Measurements from ENCODE around the gene SPRYD3.

Gene SPRYD3

GRCh38 chr12:53052419-53053217 is 26.6 kb downstream of the SPRYD3 start:
- H3K4me3 ChIP-seq (ENCODE audit: control insufficient read depth in 1 of 7, extremely low read depth in 1 of 7, insufficient read depth in 4 of 7, low read depth in 2 of 7, low read length in 6 of 7): no peak overlapping the region
- no peak overlapping the region for H3K27ac ChIP-seq (ENCODE audit: insufficient read depth in 1 of 2, low read depth in 1 of 2, low read length in 2 of 2, poor library complexity in 1 of 2, severe bottlenecking in 2 of 2)
- no peaks in the 10 kb centered on the region for H3K27me3 ChIP-seq (replicated peaks in 2 of 5; ENCODE audit: control insufficient read depth in 4 of 5, insufficient read depth in 5 of 5, low read length in 4 of 5)
- WGBS (ENCODE audit: insufficient coverage): 95% methylated on average over 3 of the region's 11 CpGs
- CTCF ChIA-PET: interaction anchor here (1.2 to 4.1 kb wide), 7 partner anchors 8 to 51 kb away, joined by 4 to 19 read pairs (median 5); partner anchors contain the start of gene SOAT2
- no peaks in the 10 kb centered on the region for H3K36me3 ChIP-seq (ENCODE audit: control insufficient read depth in 4 of 4, insufficient read depth in 4 of 4, low read length in 3 of 4)
- peaks cover 0 to 27% (median 18%) of the 10 kb centered on the region in 4 experiments for H3K4me1 ChIP-seq (ENCODE audit: control extremely low read depth in 1 of 4, control insufficient read depth in 4 of 4, insufficient read depth in 4 of 4, low read length in 3 of 4)
- no peaks in the 10 kb centered on the region for H3K9me3 ChIP-seq (ENCODE audit: control extremely low read depth in 1 of 5, control insufficient read depth in 4 of 5, insufficient read depth in 2 of 5, low read depth in 1 of 5, low read length in 4 of 5)
- no peak for DNase-seq
- POLR2A ChIA-PET: no interaction called here

- Histone ChIP-seq H3K27me3 (replicated peaks in 2 of 5; ENCODE audit: control insufficient read depth in 4 of 5, insufficient read depth in 5 of 5, low read length in 4 of 5) (no peaks in the 10 kb centered on the region), H3K36me3 (ENCODE audit: control insufficient read depth in 4 of 4, insufficient read depth in 4 of 4, low read length in 3 of 4) (no peaks in the 10 kb centered on the region), H3K4me1 (ENCODE audit: control extremely low read depth in 1 of 4, control insufficient read depth in 4 of 4, insufficient read depth in 4 of 4, low read length in 3 of 4) (peaks cover 0 to 29% (median 19%) of the 10 kb centered on the region in 4 experiments), H3K4me3 (ENCODE audit: control insufficient read depth in 1 of 7, extremely low read depth in 1 of 7, insufficient read depth in 4 of 7, low read depth in 2 of 7, low read length in 6 of 7) (no peak overlapping the region), H3K9me3 (ENCODE audit: control extremely low read depth in 1 of 5, control insufficient read depth in 4 of 5, insufficient read depth in 2 of 5, low read depth in 1 of 5, low read length in 4 of 5) (no peaks in the 10 kb centered on the region), H3K27ac (ENCODE audit: insufficient read depth in 1 of 2, low read depth in 1 of 2, low read length in 2 of 2, poor library complexity in 1 of 2, severe bottlenecking in 2 of 2) (no peak overlapping the region)
- CTCF ChIA-PET: interaction anchor here (0.9 to 1.7 kb wide), 7 partner anchors 8 to 52 kb away, joined by 3 to 9 read pairs (median 4); partner anchors contain the start of gene SOAT2
- whole genome bisulfite sequencing (ENCODE audit: insufficient coverage): 91% methylated on average over 7 of the region's 7 CpGs
- no peak for DNase-seq
- POLR2A ChIA-PET: interaction anchor here (1.1 kb wide), 1 partner anchor 13 kb away, joined by 3 read pairs; no protein-coding TSS in a partner anchor
Observed at GRCh38 chr12:53051881-53052412, 27.2 kb downstream of the SPRYD3 start.

DNA sequence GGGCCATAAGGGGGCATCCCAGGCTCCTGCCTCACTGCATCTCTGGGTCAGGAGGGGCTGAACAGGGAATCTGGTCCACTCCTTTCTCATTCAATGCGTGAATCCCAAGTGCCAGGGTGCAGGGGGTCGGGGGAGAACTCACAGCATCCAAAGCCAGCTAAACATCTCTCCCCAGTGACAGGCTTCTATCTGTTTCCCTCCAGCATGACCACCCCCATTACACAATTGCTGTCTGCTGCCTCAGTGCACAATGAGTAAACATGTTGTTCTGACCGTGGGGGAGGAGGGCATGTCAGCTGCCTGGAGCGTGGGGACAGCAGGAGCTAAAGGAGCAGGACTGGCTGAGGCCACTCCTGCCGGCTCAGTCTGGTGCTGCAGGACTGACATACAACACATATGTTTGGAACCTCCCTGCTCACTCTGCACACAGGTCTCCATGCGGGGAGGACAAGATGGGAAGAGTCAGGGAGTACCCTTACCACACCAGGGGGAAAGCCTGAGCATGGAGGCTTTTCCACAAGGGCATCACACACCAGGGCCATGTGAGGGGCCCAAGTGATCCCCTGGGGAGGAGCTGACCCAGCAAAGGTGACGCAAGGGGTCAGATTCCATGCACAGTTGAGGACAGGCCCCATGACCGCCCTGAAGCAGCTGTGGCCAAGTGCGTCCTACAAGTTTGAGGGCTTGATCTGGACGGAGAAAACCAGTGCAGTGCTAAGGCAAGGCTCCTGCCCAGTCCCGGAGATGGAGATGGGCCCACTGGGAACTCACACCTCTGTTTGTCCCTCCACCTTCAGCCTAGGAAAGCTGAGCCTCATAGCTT is 27.9 kb downstream of the SPRYD3 start:
- Histone ChIP-seq H3K27me3 (replicated peaks in 2 of 5; ENCODE audit: control insufficient read depth in 4 of 5, insufficient read depth in 5 of 5, low read length in 4 of 5) (no peaks in the 10 kb centered on the region), H3K4me3 (ENCODE audit: control insufficient read depth in 1 of 7, extremely low read depth in 1 of 7, insufficient read depth in 4 of 7, low read depth in 2 of 7, low read length in 6 of 7) (no peak overlapping the region), H3K4me1 (ENCODE audit: control extremely low read depth in 1 of 4, control insufficient read depth in 4 of 4, insufficient read depth in 4 of 4, low read length in 3 of 4) (peaks cover 0 to 35% (median 23%) of the 10 kb centered on the region in 4 experiments), H3K9me3 (ENCODE audit: control extremely low read depth in 1 of 5, control insufficient read depth in 4 of 5, insufficient read depth in 2 of 5, low read depth in 1 of 5, low read length in 4 of 5) (no peaks in the 10 kb centered on the region), H3K36me3 (ENCODE audit: control insufficient read depth in 4 of 4, insufficient read depth in 4 of 4, low read length in 3 of 4) (no peaks in the 10 kb centered on the region), H3K27ac (ENCODE audit: insufficient read depth in 1 of 2, low read depth in 1 of 2, low read length in 2 of 2, poor library complexity in 1 of 2, severe bottlenecking in 2 of 2) (no peak overlapping the region)
- no peak for DNase-seq
- ChIA-PET POLR2A (interaction anchor here (1.1 kb wide), 1 partner anchor 12 kb away, joined by 3 read pairs; no protein-coding TSS in a partner anchor), CTCF (interaction anchor here (0.8 to 1.7 kb wide), 8 partner anchors 9 to 137 kb away, joined by 3 to 9 read pairs (median 4); partner anchors contain the start of gene SOAT2)
- 86% methylated on average over 11 of the region's 11 CpGs for WGBS (ENCODE audit: insufficient coverage)

DNA sequence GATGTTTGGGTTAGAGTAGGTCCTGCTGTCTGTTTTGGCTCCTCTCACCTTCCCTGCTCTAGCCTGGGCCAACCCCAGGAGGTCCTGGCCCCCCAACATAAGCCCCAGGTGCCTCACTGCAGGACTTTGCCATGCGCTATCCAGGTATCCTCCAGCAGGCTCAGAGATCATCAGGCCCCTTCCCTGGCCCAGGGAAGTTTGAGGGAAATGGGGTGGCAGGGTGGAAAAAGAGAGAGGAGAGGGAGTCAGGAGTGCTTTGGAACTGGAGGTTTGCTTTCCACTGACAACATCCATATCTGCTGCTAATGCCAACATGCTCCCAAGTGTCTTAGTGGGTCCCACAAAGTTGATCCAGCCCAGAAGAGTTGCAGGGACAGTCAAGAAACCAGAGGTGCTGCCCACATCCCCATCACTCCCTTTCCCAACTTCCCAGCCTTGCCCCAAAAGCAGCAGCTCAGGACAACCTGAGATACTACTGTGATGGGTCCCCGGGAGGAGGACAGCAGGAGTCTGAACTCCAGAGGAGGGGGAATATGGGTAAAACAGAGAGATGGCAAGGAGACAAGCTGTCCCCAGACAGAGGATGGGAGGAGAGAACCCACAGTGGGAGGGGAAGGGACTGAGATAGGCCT is 28.6 kb downstream of the SPRYD3 start:
- peaks cover 0 to 38% (median 28%) of the 10 kb centered on the region in 4 experiments for H3K4me1 ChIP-seq (ENCODE audit: control extremely low read depth in 1 of 4, control insufficient read depth in 4 of 4, insufficient read depth in 4 of 4, low read length in 3 of 4)

DNA sequence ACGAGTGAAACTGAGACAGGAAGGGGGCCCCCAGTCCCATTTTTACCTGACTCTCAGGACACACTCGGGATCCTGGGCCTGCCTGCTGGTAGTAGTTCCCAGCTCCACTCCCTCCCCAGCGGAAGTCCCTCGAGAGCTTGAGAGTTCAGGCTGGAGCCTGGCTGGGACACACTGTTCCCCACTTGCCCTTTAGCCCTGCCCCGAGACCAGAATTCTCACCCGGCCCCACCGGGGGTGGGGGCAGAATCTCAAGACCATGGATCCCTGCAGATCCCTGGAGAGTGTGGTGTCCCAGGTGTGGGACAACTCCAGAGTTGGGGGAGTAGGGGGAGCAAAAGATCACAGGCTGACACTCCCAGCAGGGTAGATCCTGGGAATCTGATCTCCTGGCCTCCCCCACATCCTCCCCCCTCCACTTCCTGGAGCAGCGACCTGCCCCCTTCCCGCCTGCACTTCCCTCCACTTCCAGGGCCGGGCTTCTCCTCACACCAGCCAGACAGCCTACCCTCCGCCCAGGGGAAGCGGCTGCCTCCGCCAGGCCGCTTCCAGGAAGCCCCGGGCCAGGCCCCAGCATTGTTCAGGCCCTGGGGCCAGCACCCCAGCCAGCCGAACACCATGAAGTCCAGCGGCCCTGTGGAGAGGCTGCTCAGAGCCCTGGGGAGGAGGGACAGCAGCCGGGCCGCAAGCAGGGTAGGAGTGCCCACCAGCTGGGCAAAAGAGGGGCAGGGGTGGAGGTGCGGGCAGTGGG is 29.4 kb downstream of the SPRYD3 start, which contains the start of gene TNS2:
TNS2 (plus strand) TSS at position 495 of the 748 bp plus-strand sequence; CDS start at position 616, 121 bp downstream.
- WGBS (ENCODE audit: insufficient coverage): 74% methylated on average over 12 of the region's 20 CpGs
- Histone ChIP-seq H3K27ac (ENCODE audit: insufficient read depth in 1 of 2, low read depth in 1 of 2, low read length in 2 of 2, poor library complexity in 1 of 2, severe bottlenecking in 2 of 2) (no peak within 1 kb of the TSS), H3K36me3 (ENCODE audit: control insufficient read depth in 4 of 4, insufficient read depth in 4 of 4, low read length in 3 of 4) (no peaks in the 10 kb centered on the region), H3K9me3 (ENCODE audit: control extremely low read depth in 1 of 5, control insufficient read depth in 4 of 5, insufficient read depth in 2 of 5, low read depth in 1 of 5, low read length in 4 of 5) (no peaks in the 10 kb centered on the region), H3K27me3 (replicated peaks in 2 of 5; ENCODE audit: control insufficient read depth in 4 of 5, insufficient read depth in 5 of 5, low read length in 4 of 5) (peaks cover 0 to under 1% (median 0%) of the 10 kb centered on the region in 5 experiments), H3K4me3 (ENCODE audit: control insufficient read depth in 1 of 7, extremely low read depth in 1 of 7, insufficient read depth in 4 of 7, low read depth in 2 of 7, low read length in 6 of 7) (no peak within 1 kb of the TSS), H3K4me1 (ENCODE audit: control extremely low read depth in 1 of 4, control insufficient read depth in 4 of 4, insufficient read depth in 4 of 4, low read length in 3 of 4) (peaks cover 0 to 38% (median 28%) of the 10 kb centered on the region in 4 experiments)
- ChIA-PET CTCF (interaction anchor here (2.8 to 4.2 kb wide), 2 partner anchors 13 to 49 kb away, joined by 16 to 33 read pairs; partner anchors contain the start of gene IGFBP6), POLR2A (interaction anchor here (0.8 kb wide), 1 partner anchor 30 kb away, joined by 3 read pairs; no protein-coding TSS in a partner anchor)
- no peak for DNase-seq

More for the DNA sequence above, 28.6 kb downstream of the SPRYD3 start:
- H3K4me3 ChIP-seq (ENCODE audit: control insufficient read depth in 1 of 7, extremely low read depth in 1 of 7, insufficient read depth in 4 of 7, low read depth in 2 of 7, low read length in 6 of 7): no peak overlapping the region
- no peaks in the 10 kb centered on the region for H3K27me3 ChIP-seq (replicated peaks in 2 of 5; ENCODE audit: control insufficient read depth in 4 of 5, insufficient read depth in 5 of 5, low read length in 4 of 5)
- 100% methylated on average over 1 of the region's 2 CpGs for WGBS (ENCODE audit: insufficient coverage)
- ChIA-PET CTCF (interaction anchor here (0.8 to 1.7 kb wide), 5 partner anchors 11 to 138 kb away, joined by 3 to 9 read pairs (median 5); no protein-coding TSS in a partner anchor), POLR2A (interaction anchor here (0.8 kb wide), 1 partner anchor 29 kb away, joined by 3 read pairs; no protein-coding TSS in a partner anchor)
- DNase-seq: no peak
- no peaks in the 10 kb centered on the region for H3K9me3 ChIP-seq (ENCODE audit: control extremely low read depth in 1 of 5, control insufficient read depth in 4 of 5, insufficient read depth in 2 of 5, low read depth in 1 of 5, low read length in 4 of 5)
- no peaks in the 10 kb centered on the region for H3K36me3 ChIP-seq (ENCODE audit: control insufficient read depth in 4 of 4, insufficient read depth in 4 of 4, low read length in 3 of 4)
- H3K27ac ChIP-seq (ENCODE audit: insufficient read depth in 1 of 2, low read depth in 1 of 2, low read length in 2 of 2, poor library complexity in 1 of 2, severe bottlenecking in 2 of 2): no peak overlapping the region
